HCT116 (cell line): ENCODE data around the gene PRKX. TPM values are rescaled to one million over a fixed set of nuclear protein-coding genes. Genes with fewer than 3 reads are reported as not detected.

Source experiments
- ATAC-seq: fragments of 200-7000 bp; cut with Tn5 transposase; 2 replicates; pipeline ENCODE4 v1.9.1; 2020; ENCODE audit warnings: mild to moderate bottlenecking, moderate library complexity
- BruUV-seq: library from RNA; stranded (reverse); fragments of 400-500 nt; replicated peaks from 2 replicates; lab custom pipeline; 2021; lab: Mats Ljungman, UMichigan
- CTCF ChIA-PET: fragments of 300-600 bp; sonication (Branson Sonifier 250); formaldehyde crosslinking; loops from one replicate; lab custom pipeline; 2021; ENCODE audit warnings: antibody characterized with exemption; lab: Charles Lee
- POLR2A ChIA-PET: fragments of 300-600, 350-600 bp; sonication (Branson Sonifier 250); formaldehyde crosslinking; loops from one replicate; lab custom pipeline; 2021; ENCODE audit warnings: antibody characterized with exemption; lab: Charles Lee
- RAD21 ChIA-PET, 2 experiments: fragments of 300-600 bp; sonication (Branson Sonifier 250); formaldehyde crosslinking; loops; one replicate each; lab custom pipeline; 2023; ENCODE audit warnings: low total read pairs in 2 of 2; ENCODE audit not compliant: uncharacterized antibody in 2 of 2, unreplicated experiment in 2 of 2, low non-redundant PET in 1 of 2; lab: Charles Lee
- DNase-seq: peaks from one replicate; pipeline ENCODE4 v3.0.0-alpha.2; 2010; ENCODE audit warnings: low read depth, low spot score
- H2AFZ ChIP-seq: fragments of 200-600 bp; shearing (Covaris generic), sonication (generic); 2 replicates; pipeline ENCODE4 v1.6.1; 2017; ENCODE audit warnings: low read depth, mixed run types, mixed read lengths, antibody characterized with exemption, low read length; ENCODE audit not compliant: poor library complexity, severe bottlenecking
- H3K27ac ChIP-seq: 2 replicates; pipeline ENCODE4 v1.5.1; 2012; ENCODE audit warnings: low read depth, low read length
- H3K27me3 ChIP-seq: fragments of 200-600 bp; sonication (generic); 2 replicates; pipeline ENCODE4 v1.6.1; 2016; ENCODE audit warnings: mixed run types, low read length, mixed read lengths; ENCODE audit not compliant: insufficient read depth
- H3K36me3 ChIP-seq, 2 experiments: fragments of 200-500 bp in 1 of 2; fragments of 200-600 bp in 1 of 2; sonication (Bioruptor generic) in 1 of 2; sonication (generic) in 1 of 2; 2 replicates each; pipeline versions ENCODE4 v1.5.1 to v1.6.1; 2014 to 2016; ENCODE audit warnings: low read length in 2 of 2, inconsistent platforms in 1 of 2, mixed read lengths in 1 of 2, mixed run types in 1 of 2; ENCODE audit not compliant: insufficient read depth in 2 of 2, control insufficient read depth in 1 of 2
- H3K4me1 ChIP-seq, 2 experiments: fragments of 200-600 bp in 1 of 2; sonication (generic) in 1 of 2; 2 replicates each; pipeline versions ENCODE4 v1.5.1 to v1.6.1; 2012 to 2017; ENCODE audit warnings: low read length in 2 of 2, inconsistent platforms in 1 of 2, mild to moderate bottlenecking in 1 of 2, mixed read lengths in 1 of 2, mixed run types in 1 of 2, moderate library complexity in 1 of 2; ENCODE audit not compliant: insufficient read depth in 2 of 2, control insufficient read depth in 1 of 2
- H3K4me2 ChIP-seq: fragments of 200-600 bp; sonication (generic); 2 replicates; pipeline ENCODE4 v1.6.1; 2017; ENCODE audit warnings: mixed run types, low read length, mixed read lengths
- H3K4me3 ChIP-seq, 2 experiments: fragments of 200-600 bp in 1 of 2; sonication (generic) in 1 of 2; replicated peaks in 1 of 2; 2 replicates each; pipeline ENCODE4 v1.5.1; 2011 to 2016; ENCODE audit warnings: low read length in 2 of 2, control low read depth in 1 of 2, low read depth in 1 of 2, mild to moderate bottlenecking in 1 of 2, mixed read lengths in 1 of 2, mixed run types in 1 of 2
- H3K79me2 ChIP-seq: fragments of 200-600 bp; sonication (generic); 2 replicates; pipeline ENCODE4 v1.6.1; 2017; ENCODE audit warnings: mild to moderate bottlenecking, mixed run types, low read length, moderate library complexity, mixed read lengths; ENCODE audit not compliant: insufficient read depth
- H3K9ac ChIP-seq: fragments of 200-600 bp; sonication (generic); 2 replicates; pipeline ENCODE4 v1.6.1; 2016; ENCODE audit warnings: low read length, mixed read lengths
- H3K9me2 ChIP-seq: fragments of 200-600 bp; sonication (generic), shearing (Covaris generic); 2 replicates; pipeline ENCODE4 v1.6.1; 2017; ENCODE audit warnings: mixed run types, mild to moderate bottlenecking, moderate library complexity; ENCODE audit not compliant: insufficient read depth
- H3K9me3 ChIP-seq, 2 experiments: fragments of 200-500 bp in 1 of 2; fragments of 200-600 bp in 1 of 2; sonication (Bioruptor generic) in 1 of 2; sonication (generic) in 1 of 2; 2 replicates each; pipeline ENCODE4 v1.6.1; 2014 to 2017; ENCODE audit warnings: low read length in 2 of 2, mixed read lengths in 2 of 2, inconsistent platforms in 1 of 2, low read depth in 1 of 2, mild to moderate bottlenecking in 1 of 2, mixed run types in 1 of 2, moderate library complexity in 1 of 2; ENCODE audit not compliant: control insufficient read depth in 1 of 2, insufficient read depth in 1 of 2
- H4K20me1 ChIP-seq: fragments of 200-600 bp; sonication (generic), shearing (Covaris generic); 2 replicates; pipeline ENCODE4 v1.6.1; 2017; ENCODE audit warnings: mixed run types, mild to moderate bottlenecking, moderate library complexity; ENCODE audit not compliant: insufficient read depth
- ATF3 ChIP-seq: IDR thresholded peaks from 2 replicates; pipeline ENCODE4 v1.6.1; 2012
- CEBPB ChIP-seq: IDR thresholded peaks from 2 replicates; pipeline ENCODE4 v1.6.1; 2012; ENCODE audit warnings: low read depth
- ELF1 ChIP-seq: IDR thresholded peaks from 2 replicates; pipeline ENCODE4 v1.6.1; 2012; ENCODE audit warnings: low read depth, borderline replicate concordance
- EZH2 ChIP-seq: fragments of 200-600 bp; sonication (generic); IDR thresholded peaks from 2 replicates; pipeline ENCODE4 v1.6.1; 2017; ENCODE audit warnings: antibody characterized with exemption, mixed run types
- EZH2phosphoT487 ChIP-seq: fragments of 200-600 bp; IDR thresholded peaks from 2 replicates; pipeline ENCODE4 v1.6.1; 2018; ENCODE audit warnings: antibody characterized with exemption, borderline replicate concordance
- FOSL1 ChIP-seq: IDR thresholded peaks from 2 replicates; pipeline ENCODE4 v1.6.1; 2012; ENCODE audit warnings: low read depth
- JUND ChIP-seq: IDR thresholded peaks from 2 replicates; pipeline ENCODE4 v1.6.1; 2012
- MAX ChIP-seq: IDR thresholded peaks from 2 replicates; pipeline ENCODE4 v1.6.1; 2012
- POLR2A ChIP-seq: IDR thresholded peaks from 2 replicates; pipeline ENCODE4 v1.7.0; 2011; ENCODE audit warnings: borderline replicate concordance; ENCODE audit not compliant: insufficient read depth, insufficient read length; ENCODE audit errors: extremely low read depth
- POLR2AphosphoS5 ChIP-seq: IDR thresholded peaks from 2 replicates; pipeline ENCODE4 v1.6.1; 2011; ENCODE audit warnings: mild to moderate bottlenecking, low read depth, low read length, moderate library complexity
- REST ChIP-seq: IDR thresholded peaks from 2 replicates; pipeline ENCODE4 v1.6.1; 2012; ENCODE audit warnings: low read depth
- SP1 ChIP-seq: IDR thresholded peaks from 2 replicates; pipeline ENCODE4 v1.6.1; 2012; ENCODE audit warnings: low read depth
- SRF ChIP-seq: IDR thresholded peaks from 2 replicates; pipeline ENCODE4 v1.6.1; 2012; ENCODE audit warnings: low read depth
- TCF7L2 ChIP-seq: IDR thresholded peaks from 2 replicates; pipeline ENCODE4 v1.7.0; 2011; ENCODE audit warnings: borderline replicate concordance, inconsistent platforms; ENCODE audit not compliant: insufficient read depth, insufficient read length; ENCODE audit errors: extremely low read depth
- YY1 ChIP-seq: IDR thresholded peaks from 2 replicates; pipeline ENCODE4 v1.6.1; 2011; ENCODE audit warnings: low read length, low read depth, moderate library complexity, mild to moderate bottlenecking; ENCODE audit not compliant: insufficient replicate concordance; ENCODE audit errors: extremely low read depth
- ZBTB33 ChIP-seq: IDR thresholded peaks from 2 replicates; pipeline ENCODE4 v1.6.1; 2011; ENCODE audit warnings: mild to moderate bottlenecking, low read length, moderate library complexity; ENCODE audit not compliant: insufficient replicate concordance; ENCODE audit errors: extremely low read depth
- ZFX ChIP-seq: fragments of 450-650 bp; IDR thresholded peaks from 2 replicates; pipeline ENCODE4 v1.6.1; 2017
- ZNF274 ChIP-seq: fragments of 200-500 bp; sonication (Bioruptor generic); IDR thresholded peaks from 2 replicates; pipeline ENCODE4 v1.6.1; 2014; ENCODE audit warnings: mild to moderate bottlenecking, low read depth, low read length, inconsistent platforms
- intact Hi-C: fragments of 100-400 bp; cut with micrococcal nuclease; formaldehyde crosslinking; loops from 2 replicates; pipeline ENCODE4 v1.10.0; 2022
- total RNA-seq: library from RNA; stranded (reverse); gene quantifications from one replicate; pipeline ENCODE4 v1.2.1, GENCODE V29; 2021; ENCODE audit not compliant: unreplicated experiment

Gene PRKX
- total RNA-seq, 1 experiment from 2014 or later = 26.7 TPM

- ChIA-PET CTCF (no interaction called here), POLR2A (no interaction called here)
- H3K4me3 ChIP-seq = no peak overlapping the region
These were observed 124.0 kb downstream of the PRKX start for GRCh38 chrX:3589474-3589873.

More at GRCh38 chrX:3589474-3589873, 124.0 kb downstream of the PRKX start:
- no peak for DNase-seq
- RAD21 ChIA-PET = no interaction called here
- Histone ChIP-seq H3K9ac (no peak overlapping the region), H3K4me2 (no peak overlapping the region), H3K79me2 (no peaks in the 10 kb centered on the region), H3K27ac (no peak overlapping the region), H3K9me3 (no peaks in the 10 kb centered on the region), H3K9me2 (no peaks in the 10 kb centered on the region), H3K4me1 (no peaks in the 10 kb centered on the region), H3K36me3 (no peaks in the 10 kb centered on the region), H2AFZ (no peak overlapping the region), H3K27me3 (no peaks in the 10 kb centered on the region), H4K20me1 (no peaks in the 10 kb centered on the region)
- BruUV-seq = no TSS peak
- ATAC-seq = no peak
- intact Hi-C loops = no loop called here
- TF ChIP-seq ZBTB33 = no peak
- TF ChIP-seq POLR2AphosphoS5 = no peak
- TF ChIP-seq ELF1 = no peak
- no peak for TF ChIP-seq EZH2
- TF ChIP-seq REST = no peak
- no peak for TF ChIP-seq POLR2A
- no peak for TF ChIP-seq ATF3
- TF ChIP-seq ZFX = no peak
- TF ChIP-seq TCF7L2 = no peak
- no peak for TF ChIP-seq SP1
- TF ChIP-seq JUND = no peak
- TF ChIP-seq SRF = no peak
- TF ChIP-seq CEBPB = no peak
- no peak for TF ChIP-seq MAX
- TF ChIP-seq ZNF274 = no peak
- TF ChIP-seq FOSL1 = no peak
- no peak for TF ChIP-seq YY1
- no peak for TF ChIP-seq EZH2phosphoT487
